IPS-18a (cell line): Measurements from ENCODE around the gene SIAE.

Experiments
- H3K27ac ChIP-seq: one replicate; pipeline ENCODE4 v1.5.1; 2013; ENCODE audit warnings: low read length
- H3K27me3 ChIP-seq: one replicate; pipeline ENCODE4 v1.6.1; 2013; ENCODE audit warnings: mild to moderate bottlenecking, low read length; ENCODE audit not compliant: control insufficient read depth, insufficient read depth
- H3K36me3 ChIP-seq: one replicate; pipeline ENCODE4 v1.6.1; 2013; ENCODE audit warnings: low read depth, low read length; ENCODE audit not compliant: control insufficient read depth
- H3K4me1 ChIP-seq: one replicate; pipeline ENCODE4 v1.6.1; 2013; ENCODE audit warnings: low read depth, low read length; ENCODE audit not compliant: control insufficient read depth
- H3K4me3 ChIP-seq: one replicate; pipeline ENCODE4 v1.5.1; 2013; ENCODE audit warnings: low read length
- H3K9ac ChIP-seq: one replicate; pipeline ENCODE4 v1.6.1; 2013; ENCODE audit warnings: mild to moderate bottlenecking, low read length, moderate library complexity
- H3K9me3 ChIP-seq: one replicate; pipeline ENCODE4 v1.6.1; 2013; ENCODE audit warnings: low read depth, low read length; ENCODE audit not compliant: control insufficient read depth

Gene SIAE

DNA sequence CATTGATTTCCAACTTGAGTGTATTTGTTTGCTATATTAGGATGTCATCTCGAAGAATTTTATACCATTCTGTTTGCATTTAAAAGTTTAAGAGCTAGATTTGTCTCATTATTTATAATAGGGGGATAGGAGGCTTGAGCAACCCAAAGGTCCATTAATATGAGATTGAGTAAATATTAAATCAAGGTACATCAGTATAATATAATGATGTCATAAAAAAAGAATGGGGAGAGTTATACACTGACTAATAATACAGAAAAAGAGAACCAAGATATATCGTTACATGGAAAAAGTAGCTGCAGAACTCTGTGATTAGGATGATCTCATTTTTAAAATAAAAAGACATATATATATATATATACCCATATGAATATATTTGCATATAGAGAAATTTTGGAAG, 19.6 kb upstream of the SIAE start:
- Histone ChIP-seq H3K9me3 (no peaks in the 10 kb centered on the region), H3K4me1 (no peaks in the 10 kb centered on the region), H3K27me3 (no peaks in the 10 kb centered on the region), H3K27ac (no peak overlapping the region), H3K36me3 (no peaks in the 10 kb centered on the region), H3K9ac (no peak overlapping the region), H3K4me3 (no peak overlapping the region)

DNA sequence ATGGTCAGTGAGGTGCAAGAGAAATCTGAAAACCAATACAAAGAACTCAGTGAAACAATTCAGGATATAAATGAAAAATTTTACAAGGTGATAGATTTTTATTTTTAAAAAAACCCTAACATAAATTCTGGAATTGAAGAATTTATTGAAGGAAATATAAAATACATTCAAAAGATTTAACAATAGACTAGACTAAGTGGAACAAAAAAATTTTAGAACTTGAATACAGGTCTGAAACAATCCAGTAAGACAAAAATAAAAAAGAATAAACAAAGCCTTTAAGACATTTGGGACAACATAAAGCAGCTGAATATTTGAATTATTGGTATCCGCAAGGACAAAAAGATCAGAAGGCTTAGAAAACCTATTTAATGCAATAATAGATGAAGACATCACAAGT, 8.9 kb upstream of the SIAE start:
- no peaks in the 10 kb centered on the region for H3K27me3 ChIP-seq
- no peaks in the 10 kb centered on the region for H3K36me3 ChIP-seq
- no peaks in the 10 kb centered on the region for H3K9me3 ChIP-seq
- no peaks in the 10 kb centered on the region for H3K4me1 ChIP-seq
- H3K4me3 ChIP-seq: no peak overlapping the region
- H3K27ac ChIP-seq: no peak overlapping the region
- H3K9ac ChIP-seq: no peak overlapping the region

DNA sequence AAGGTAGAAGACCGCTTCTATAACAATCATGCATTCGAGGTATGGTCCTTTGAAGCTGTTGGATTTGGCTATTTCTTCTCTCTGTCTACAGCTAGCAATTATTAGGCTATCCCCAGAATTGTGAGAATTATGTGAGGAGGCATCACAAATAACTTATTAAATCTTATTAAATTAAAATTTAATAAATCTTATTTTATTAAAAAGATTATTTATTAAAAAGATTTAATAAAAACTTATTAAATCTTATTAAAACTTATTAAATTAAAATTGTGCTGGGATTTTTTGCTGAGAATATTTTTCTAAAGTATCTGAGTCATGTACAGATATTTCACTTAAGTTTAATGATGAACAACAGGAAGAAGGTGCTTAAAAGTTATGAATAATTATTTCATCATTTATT, 7.9 kb upstream of the SIAE start:
- Histone ChIP-seq H3K4me1 (no peaks in the 10 kb centered on the region), H3K4me3 (no peak overlapping the region), H3K36me3 (no peaks in the 10 kb centered on the region), H3K27me3 (no peaks in the 10 kb centered on the region), H3K27ac (no peak overlapping the region), H3K9ac (no peak overlapping the region), H3K9me3 (no peaks in the 10 kb centered on the region)

- Histone ChIP-seq H3K4me3 (no peak overlapping the region), H3K27me3 (peaks cover 5% of the 10 kb centered on the region), H3K4me1 (no peaks in the 10 kb centered on the region), H3K27ac (no peak overlapping the region), H3K9me3 (no peaks in the 10 kb centered on the region), H3K36me3 (no peaks in the 10 kb centered on the region), H3K9ac (no peak overlapping the region)
Observed at GRCh38 chr11:124678416-124678815, 4.9 kb upstream of the SIAE start.

DNA sequence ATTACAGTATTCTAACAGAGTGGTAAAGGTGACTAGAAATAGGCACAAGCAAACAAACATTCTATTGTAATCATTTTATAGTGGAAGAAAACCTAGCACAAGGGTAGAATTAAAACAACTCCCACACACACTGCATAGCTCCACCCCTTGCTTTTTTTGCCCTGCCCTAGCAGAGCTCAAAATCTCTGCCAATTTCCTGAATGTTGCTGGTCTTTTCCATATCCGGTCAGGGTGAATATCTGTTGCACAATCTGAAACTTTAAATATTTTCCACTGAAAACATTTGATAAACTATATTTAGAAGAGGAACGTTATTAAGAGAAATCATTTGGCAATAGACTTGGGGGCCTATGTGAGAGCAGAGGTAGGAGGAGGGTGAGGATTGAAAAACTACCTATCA, 2.8 kb upstream of the SIAE start:
- no peak overlapping the region for H3K4me3 ChIP-seq
- H3K27me3 ChIP-seq: peaks cover 24% of the 10 kb centered on the region
- no peak overlapping the region for H3K27ac ChIP-seq

DNA sequence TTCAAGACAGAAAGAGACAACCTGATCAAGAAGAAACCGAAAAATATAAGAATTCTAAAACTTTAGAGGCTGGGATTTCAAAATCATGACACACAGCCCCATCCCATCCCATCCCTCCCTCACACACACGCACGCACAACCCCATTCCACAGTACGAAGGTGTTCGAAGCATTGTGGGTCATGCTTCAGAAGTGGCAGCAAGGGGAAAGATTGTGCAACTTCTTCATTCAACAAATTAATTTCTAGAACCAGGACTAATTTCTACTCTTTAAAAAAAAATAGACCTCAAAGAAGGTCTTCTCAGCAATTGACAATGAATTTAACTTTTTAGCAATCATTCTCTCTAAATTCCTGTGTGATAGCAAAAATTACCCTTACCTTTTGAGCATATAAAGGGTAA, 1.0 kb upstream of the SIAE start:
- H3K9ac ChIP-seq: peak overlapping the region; percentile 79

More for the DNA sequence above, 2.8 kb upstream of the SIAE start:
- H3K9me3 ChIP-seq: no peaks in the 10 kb centered on the region
- no peaks in the 10 kb centered on the region for H3K36me3 ChIP-seq
- H3K9ac ChIP-seq: no peak overlapping the region
- no peaks in the 10 kb centered on the region for H3K4me1 ChIP-seq

GRCh38 chr11:124674168-124674517, 604 bp upstream of the SIAE start:
- H3K4me1 ChIP-seq: no peaks in the 10 kb centered on the region
- H3K27me3 ChIP-seq: peaks cover 43% of the 10 kb centered on the region
- H3K4me3 ChIP-seq: peak overlapping the region; percentile 82
- H3K9ac ChIP-seq: peak overlapping the region; percentile 79
- no peaks in the 10 kb centered on the region for H3K9me3 ChIP-seq
- peak overlapping the region; percentile 67 for H3K27ac ChIP-seq
- H3K36me3 ChIP-seq: no peaks in the 10 kb centered on the region

More for the DNA sequence above, 1.0 kb upstream of the SIAE start:
- H3K27me3 ChIP-seq: peaks cover 40% of the 10 kb centered on the region
- peak overlapping the region; percentile 67 for H3K27ac ChIP-seq
- no peaks in the 10 kb centered on the region for H3K36me3 ChIP-seq
- H3K4me1 ChIP-seq: no peaks in the 10 kb centered on the region
- H3K4me3 ChIP-seq: peak overlapping the region; percentile 82
- H3K9me3 ChIP-seq: no peaks in the 10 kb centered on the region

DNA sequence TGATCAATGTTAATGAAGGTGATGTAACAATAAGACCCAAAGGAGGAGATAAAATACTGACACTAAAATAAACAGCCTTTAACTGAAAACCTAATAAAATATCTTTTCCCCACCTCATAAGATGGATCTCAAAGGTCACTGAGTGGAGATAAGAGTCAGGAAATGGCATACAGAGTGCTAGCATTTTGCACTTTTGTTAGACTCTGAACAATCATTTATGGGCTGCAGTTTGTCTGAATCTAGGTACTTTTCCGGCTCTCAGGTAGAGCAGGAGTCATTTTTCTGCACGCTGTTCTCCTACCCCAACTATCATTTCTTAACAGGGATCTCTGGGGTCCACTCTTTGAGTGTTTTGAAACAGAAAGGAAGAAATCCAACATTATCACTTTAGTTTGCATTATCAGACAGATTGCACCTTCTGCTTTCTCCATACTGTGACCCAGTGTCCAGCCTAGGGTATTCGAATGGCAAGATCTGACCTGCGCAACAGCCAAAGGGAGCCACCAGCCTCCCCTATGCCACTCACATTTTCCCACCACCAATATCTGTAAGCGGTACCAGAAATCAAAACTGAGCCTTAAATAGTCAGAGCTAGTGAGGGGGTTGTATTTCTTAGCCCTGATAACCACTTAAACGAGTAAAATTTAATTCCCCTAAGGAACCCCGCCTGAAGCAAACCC, 863 bp downstream of the SIAE start:
- Histone ChIP-seq H3K27ac (no peak overlapping the region), H3K9me3 (no peaks in the 10 kb centered on the region), H3K27me3 (peaks cover 48% of the 10 kb centered on the region), H3K9ac (peak overlapping the region; percentile 79), H3K36me3 (no peaks in the 10 kb centered on the region), H3K4me3 (peak overlapping the region; percentile 82), H3K4me1 (no peaks in the 10 kb centered on the region)

- H3K9ac ChIP-seq: no peak overlapping the region
- peaks cover 52% of the 10 kb centered on the region for H3K27me3 ChIP-seq
- no peaks in the 10 kb centered on the region for H3K4me1 ChIP-seq
- no peaks in the 10 kb centered on the region for H3K36me3 ChIP-seq
- no peak overlapping the region for H3K27ac ChIP-seq
- no peaks in the 10 kb centered on the region for H3K9me3 ChIP-seq
- no peak overlapping the region for H3K4me3 ChIP-seq
Observed at GRCh38 chr11:124670732-124671131, 2.8 kb downstream of the SIAE start.

GRCh38 chr11:124669193-124669592, 4.3 kb downstream of the SIAE start:
- Histone ChIP-seq H3K27me3 (peaks cover 47% of the 10 kb centered on the region), H3K36me3 (no peaks in the 10 kb centered on the region), H3K9ac (no peak overlapping the region), H3K4me1 (no peaks in the 10 kb centered on the region), H3K9me3 (no peaks in the 10 kb centered on the region), H3K27ac (no peak overlapping the region), H3K4me3 (no peak overlapping the region)

GRCh38 chr11:124667601-124668000, 5.9 kb downstream of the SIAE start:
- Histone ChIP-seq H3K4me1 (no peaks in the 10 kb centered on the region), H3K9me3 (no peaks in the 10 kb centered on the region), H3K27me3 (peaks cover 40% of the 10 kb centered on the region), H3K4me3 (no peak overlapping the region), H3K9ac (no peak overlapping the region), H3K36me3 (no peaks in the 10 kb centered on the region), H3K27ac (no peak overlapping the region)

- Histone ChIP-seq H3K36me3 (no peaks in the 10 kb centered on the region), H3K4me1 (no peaks in the 10 kb centered on the region), H3K27me3 (peaks cover 7% of the 10 kb centered on the region), H3K9ac (no peak overlapping the region), H3K4me3 (no peak overlapping the region), H3K27ac (no peak overlapping the region), H3K9me3 (no peaks in the 10 kb centered on the region)
Observed at GRCh38 chr11:124663861-124664260, 9.7 kb downstream of the SIAE start.
